ENCODE results near the gene NAB1. TPM values are rescaled to one million over a fixed set of nuclear protein-coding genes. Genes with fewer than 3 reads are reported as not detected.

NAB1 gene
- total and polyA plus RNA-seq, 2 donors (not counting 3 experiments of a cell fraction or from before 2014, with no cell fraction given): 7.5 to 36.1 TPM

DNA sequence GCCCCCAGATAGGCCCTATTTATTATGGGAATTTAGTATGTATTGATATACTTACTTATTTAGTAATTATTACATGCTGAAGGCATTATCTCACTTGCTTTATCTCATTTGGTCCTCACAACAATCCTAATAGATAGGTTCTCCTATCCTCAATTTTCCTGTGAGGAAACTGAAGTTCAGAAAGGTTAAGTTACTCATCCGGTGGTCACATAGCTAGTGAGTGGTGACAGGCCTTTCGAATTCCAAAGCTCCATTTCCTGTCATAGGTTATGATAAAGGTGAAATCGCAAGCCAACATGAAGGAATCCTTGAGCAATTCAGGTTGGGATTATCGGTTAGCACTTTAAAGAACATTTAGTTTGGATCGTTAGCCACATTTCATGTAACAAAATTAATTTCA lies 33.3 kb downstream of the NAB1 start:
- Histone ChIP-seq H3K9ac (replicated peaks; ENCODE audit: extremely low read depth, insufficient read depth, low read length) (no peak overlapping the region), H3K9me1 (replicated peaks; ENCODE audit: control insufficient read depth, extremely low read depth, insufficient read depth, low read length) (no peaks in the 10 kb centered on the region), H3K4me1 (ENCODE audit: control insufficient read depth, extremely low read depth, insufficient read depth, low read length) (peaks cover 54% of the 10 kb centered on the region), H3K9me3 (replicated peaks; ENCODE audit: control insufficient read depth, insufficient read depth, low read length) (no peaks in the 10 kb centered on the region), H2AFZ (ENCODE audit: low read depth, low read length) (no peak overlapping the region), H3K79me2 (ENCODE audit: control insufficient read depth, insufficient read depth, low read length) (peaks cover 2% of the 10 kb centered on the region), H3K27ac (ENCODE audit: insufficient read depth, low read depth, low read length) (peak overlapping the region; percentile 77), H4K20me1 (replicated peaks; ENCODE audit: control insufficient read depth, extremely low read depth, insufficient read depth, low read length) (no peaks in the 10 kb centered on the region), H3K27me3 (ENCODE audit: control insufficient read depth in 2 of 2, insufficient read depth in 2 of 2, low read length in 2 of 2) (no peaks in the 10 kb centered on the region), H3K36me3 (ENCODE audit: control insufficient read depth in 2 of 2, extremely low read depth in 1 of 2, insufficient read depth in 2 of 2, low read length in 2 of 2) (peaks cover 0 to 4% of the 10 kb centered on the region in 2 experiments), H3K4me3 (replicated peaks in 1 of 3; ENCODE audit: insufficient read depth in 1 of 3, low read depth in 1 of 3, low read length in 3 of 3) (peak overlapping the region in 1 of 3 experiments; percentile 5), H3K4me2 (ENCODE audit: insufficient read depth, low read length) (peak overlapping the region; percentile 74)
- intact Hi-C loops (cut with micrococcal nuclease): loop anchor here (2.0 to 10.0 kb wide), 5 partner anchors 45 to 347 kb away; partner anchors contain the start of gene GLS
- BruUV-seq (replicated peaks): no TSS peak
- dilution Hi-C loops (cut with MboI; ENCODE audit: extremely low pct_ligation_motif_present, low sequenced_read_pairs): no loop called here
- CTCF ChIA-PET: interaction anchor here (1.3 to 1.9 kb wide), 5 partner anchors 9 to 86 kb away, joined by 3 to 6 read pairs (median 4); no protein-coding TSS in a partner anchor
- peak; percentile 44 for TF ChIP-seq JUN (IDR thresholded peaks at IDR 0.05; ENCODE audit: borderline replicate concordance, insufficient read depth, insufficient read length, low read depth)
- TF ChIP-seq EZH2 (IDR thresholded peaks at IDR 0.05; ENCODE audit: borderline replicate concordance, low read depth, low read length, severe bottlenecking): no peak
- TF ChIP-seq POLR2AphosphoS5 (IDR thresholded peaks at IDR 0.05; ENCODE audit: insufficient read depth, low read depth, low read length): peak; percentile 63
- TF ChIP-seq, protein P1, sequence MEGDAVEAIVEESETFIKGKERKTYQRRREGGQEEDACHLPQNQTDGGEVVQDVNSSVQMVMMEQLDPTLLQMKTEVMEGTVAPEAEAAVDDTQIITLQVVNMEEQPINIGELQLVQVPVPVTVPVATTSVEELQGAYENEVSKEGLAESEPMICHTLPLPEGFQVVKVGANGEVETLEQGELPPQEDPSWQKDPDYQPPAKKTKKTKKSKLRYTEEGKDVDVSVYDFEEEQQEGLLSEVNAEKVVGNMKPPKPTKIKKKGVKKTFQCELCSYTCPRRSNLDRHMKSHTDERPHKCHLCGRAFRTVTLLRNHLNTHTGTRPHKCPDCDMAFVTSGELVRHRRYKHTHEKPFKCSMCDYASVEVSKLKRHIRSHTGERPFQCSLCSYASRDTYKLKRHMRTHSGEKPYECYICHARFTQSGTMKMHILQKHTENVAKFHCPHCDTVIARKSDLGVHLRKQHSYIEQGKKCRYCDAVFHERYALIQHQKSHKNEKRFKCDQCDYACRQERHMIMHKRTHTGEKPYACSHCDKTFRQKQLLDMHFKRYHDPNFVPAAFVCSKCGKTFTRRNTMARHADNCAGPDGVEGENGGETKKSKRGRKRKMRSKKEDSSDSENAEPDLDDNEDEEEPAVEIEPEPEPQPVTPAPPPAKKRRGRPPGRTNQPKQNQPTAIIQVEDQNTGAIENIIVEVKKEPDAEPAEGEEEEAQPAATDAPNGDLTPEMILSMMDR (IDR thresholded peaks at IDR 0.05; ENCODE audit: extremely low read depth in 1 of 2, insufficient read depth in 1 of 2, low read depth in 1 of 2, low read length in 2 of 2): no peak
- no peak for TF ChIP-seq POLR2A (IDR thresholded peaks at IDR 0.05; ENCODE audit: low read depth, low read length)
- no peak for TF ChIP-seq MYC (IDR thresholded peaks at IDR 0.05; ENCODE audit: low read depth, low read length)
- TF ChIP-seq FOS (IDR thresholded peaks at IDR 0.05; ENCODE audit: borderline replicate concordance, insufficient read depth, low read length): peak; percentile 51
- TF ChIP-seq, protein P2, sequence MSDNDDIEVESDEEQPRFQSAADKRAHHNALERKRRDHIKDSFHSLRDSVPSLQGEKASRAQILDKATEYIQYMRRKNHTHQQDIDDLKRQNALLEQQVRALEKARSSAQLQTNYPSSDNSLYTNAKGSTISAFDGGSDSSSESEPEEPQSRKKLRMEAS (IDR thresholded peaks at IDR 0.05; ENCODE audit: insufficient read depth, insufficient read length): no peak
- TF ChIP-seq GATA2 (IDR thresholded peaks at IDR 0.05; ENCODE audit: insufficient read depth, insufficient read length, low read depth, low read length): peak; percentile 85
- DNase-seq (ENCODE audit: low read depth, low spot score): peak; percentile 64
- POLR2A ChIA-PET: interaction anchor here (0.6 kb wide), 1 partner anchor 1019 kb away, joined by 6 read pairs; no protein-coding TSS in a partner anchor
- no peak for FAIRE-seq

Data from endothelial cell of umbilical vein (primary cell).